ENCODE results near the gene ATP10B.

GRCh38 chr5:160797020-160797419, 55.0 kb downstream of the ATP10B start:
- TF ChIP-seq CTCF (IDR thresholded peaks at IDR 0.05; ENCODE audit: insufficient read depth, low read length, poor library complexity, severe bottlenecking) (no peak), EZH2phosphoT487 (conservative IDR thresholded peaks at IDR 0.05; ENCODE audit: low read length) (no peak)
